ENCODE results near the gene PITX1.

Gene PITX1

GRCh38 chr5:135027697-135028615, 6.1 kb downstream of the PITX1 start:
- no peak for DNase-seq

- DNase-seq, result no peak
Measured at GRCh38 chr5:135027266-135027696, 6.7 kb downstream of the PITX1 start.

DNA sequence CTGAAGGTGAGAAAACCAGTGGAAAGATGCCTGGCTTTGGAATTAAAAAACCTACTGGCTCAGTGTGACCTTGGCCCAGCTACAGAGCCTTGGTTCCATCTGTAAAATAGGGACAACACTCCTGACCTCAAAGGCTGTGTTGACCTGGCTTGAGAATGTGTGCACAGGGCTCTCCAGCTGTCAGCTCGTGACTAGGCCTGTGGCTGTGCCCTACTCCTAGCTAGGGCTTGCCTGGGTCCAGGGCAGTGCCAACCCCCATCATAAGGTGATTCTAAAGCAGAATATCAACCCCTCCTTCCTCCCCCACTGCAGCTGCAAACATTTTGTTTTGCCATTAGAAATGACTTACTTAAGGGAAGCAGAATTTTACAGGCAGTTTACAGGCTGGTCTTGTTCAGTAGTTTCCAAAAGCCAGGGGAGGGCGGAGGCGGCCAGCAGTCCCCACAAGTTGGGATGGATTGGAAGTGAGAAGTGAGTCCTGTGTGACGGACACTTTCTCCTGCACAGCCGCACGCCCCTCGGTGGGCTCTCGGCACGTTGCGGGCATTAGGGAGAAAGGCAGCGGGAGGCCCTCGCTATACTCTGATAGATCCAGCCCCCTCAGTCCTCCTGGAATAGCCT, 7.3 kb downstream of the PITX1 start:
- DNase-seq, result no peak

- DNase-seq, result no peak
Measured at GRCh38 chr5:135025730-135026644, 8.0 kb downstream of the PITX1 start.

DNA sequence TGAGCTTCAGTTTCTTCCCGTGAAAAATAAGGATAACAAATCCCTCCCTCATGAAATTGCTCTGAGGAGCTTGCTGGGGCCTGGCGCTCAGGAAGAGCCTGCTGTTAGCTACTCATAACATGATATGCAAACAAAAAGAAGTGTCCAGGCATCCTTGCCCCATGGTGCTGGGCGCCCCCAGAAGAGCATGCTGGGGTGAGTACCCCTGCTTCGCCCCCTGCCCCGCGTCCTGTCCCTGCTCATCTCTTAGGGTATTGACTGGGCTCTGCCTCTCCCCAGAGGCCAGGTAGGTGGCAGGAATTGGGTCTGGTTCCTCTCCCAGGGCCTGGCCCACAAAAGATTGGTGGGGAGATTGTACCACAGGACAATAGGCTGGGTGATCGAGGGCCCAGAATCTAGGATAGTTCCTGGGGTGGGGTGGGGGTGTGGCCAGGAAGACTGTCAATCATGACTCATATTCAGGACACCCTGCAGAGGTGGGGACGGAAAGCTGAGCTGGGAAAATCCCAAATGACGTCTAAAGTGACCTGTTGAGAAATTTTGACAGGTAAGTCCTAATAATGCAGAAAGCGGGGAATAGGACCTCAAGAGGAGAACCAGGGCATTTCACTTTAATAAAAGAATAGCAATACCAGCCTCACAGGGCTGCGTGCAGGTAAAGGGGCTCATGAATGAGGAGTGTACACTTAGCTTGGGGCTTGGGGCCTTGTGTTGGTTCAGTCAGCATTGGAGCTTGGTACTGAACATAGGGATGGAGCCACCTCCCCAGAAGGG, 8.9 kb downstream of the PITX1 start:
- no peak for DNase-seq

DNA sequence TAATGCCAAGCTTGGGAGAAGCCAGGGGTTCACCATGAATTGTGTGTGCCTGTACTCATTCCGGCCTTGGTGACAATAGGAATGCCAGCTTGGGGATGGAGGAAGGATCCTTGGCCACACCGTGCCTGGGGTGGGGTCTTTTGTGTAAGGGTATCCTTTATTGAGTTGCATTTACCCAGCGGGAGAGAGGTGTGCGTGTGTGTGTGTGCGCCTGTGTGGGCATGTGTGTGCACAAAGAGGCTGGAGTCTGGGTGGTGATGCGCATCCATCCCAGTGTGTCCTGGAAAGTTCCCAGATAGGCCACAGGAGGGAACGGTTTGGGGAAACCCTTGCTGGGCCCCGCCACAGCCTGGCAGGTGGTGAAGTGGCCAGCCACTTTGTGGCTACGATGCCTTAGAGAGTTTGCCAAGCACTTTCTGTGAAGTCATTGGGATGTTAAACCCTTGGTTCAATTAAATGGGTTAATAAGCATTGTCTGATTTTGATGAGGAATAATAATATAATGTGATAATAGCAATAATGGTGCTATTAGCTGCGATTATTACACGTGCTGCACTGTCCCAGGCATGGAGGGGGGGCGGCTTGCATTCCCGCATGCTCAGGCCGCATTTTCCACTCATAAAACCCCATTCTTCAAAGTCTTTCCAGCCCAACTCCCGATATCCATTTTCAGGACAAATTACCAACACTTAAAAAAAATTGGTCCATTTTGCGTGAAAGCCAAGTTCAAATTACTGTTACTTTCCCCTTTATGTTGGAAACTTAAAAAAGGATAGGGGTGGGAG, 13.7 kb downstream of the PITX1 start:
- DNase-seq, result no peak

DNA sequence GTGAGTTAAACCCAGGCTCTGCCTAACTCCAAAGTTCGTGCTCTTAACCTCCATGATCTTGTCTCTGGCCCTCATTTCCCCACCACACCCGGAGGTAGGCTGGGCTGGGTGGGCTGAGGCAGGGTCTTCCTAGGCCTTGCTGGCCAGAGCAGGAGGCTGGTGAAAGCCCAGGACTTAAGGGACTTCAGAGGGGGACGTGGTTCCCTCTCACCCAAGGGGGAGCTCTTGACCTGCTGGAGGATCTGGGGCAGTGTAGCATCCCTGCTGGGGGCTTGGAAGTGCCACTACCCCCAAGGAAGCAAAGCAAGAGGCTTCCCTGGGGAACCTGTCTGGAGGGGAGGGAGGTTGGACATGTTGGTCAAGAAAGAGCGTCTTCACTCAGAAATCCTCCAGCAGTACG, 14.7 kb downstream of the PITX1 start:
- DNase-seq, result no peak

- DNase-seq, result no peak
Measured at GRCh38 chr5:135018457-135018856, 15.6 kb downstream of the PITX1 start.

DNA sequence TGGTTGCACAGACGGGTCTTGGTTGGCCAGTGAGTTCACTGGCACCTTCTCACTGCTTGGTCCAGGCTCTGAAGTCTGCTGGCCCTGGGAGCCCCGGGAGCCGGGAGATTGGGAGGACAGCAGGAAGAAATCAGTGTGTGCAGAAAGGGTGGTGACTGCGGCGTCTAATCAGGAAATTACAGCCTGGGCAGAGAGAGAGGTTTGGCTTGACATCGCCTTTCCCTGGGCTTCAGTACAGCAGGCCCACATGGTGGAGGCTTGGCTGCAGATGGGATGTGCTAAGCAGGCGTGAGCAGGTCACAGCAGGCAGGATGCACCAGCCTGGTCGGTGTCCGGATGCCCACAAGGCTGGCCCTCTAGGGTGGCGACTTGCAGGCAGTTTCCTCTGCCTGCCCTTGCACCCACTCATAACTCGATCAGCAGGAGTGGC, 17.2 kb downstream of the PITX1 start:
- DNase-seq, result no peak

DNA sequence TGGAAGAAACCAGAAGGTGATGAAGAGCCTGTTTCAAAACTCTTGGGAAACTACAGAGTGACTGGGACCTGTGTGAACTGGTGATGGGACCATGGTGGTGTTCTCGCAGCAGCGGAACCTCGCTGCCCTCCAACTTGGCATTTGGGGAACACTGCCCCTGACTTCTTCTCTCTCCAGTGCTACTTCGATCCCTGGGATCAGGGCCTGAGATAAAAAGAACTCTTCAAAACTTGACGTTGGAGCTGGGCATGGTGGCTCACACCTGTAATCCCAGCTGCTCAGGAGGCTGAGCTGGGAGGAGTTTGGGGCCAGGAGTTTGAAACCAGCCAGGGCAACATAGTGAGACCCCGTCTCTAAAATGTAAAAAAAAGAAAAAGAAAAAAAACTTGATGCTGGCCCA, 18.1 kb downstream of the PITX1 start:
- DNase-seq, result no peak

GRCh38 chr5:135013947-135014570, 20.0 kb downstream of the PITX1 start:
- no peak for DNase-seq

DNA sequence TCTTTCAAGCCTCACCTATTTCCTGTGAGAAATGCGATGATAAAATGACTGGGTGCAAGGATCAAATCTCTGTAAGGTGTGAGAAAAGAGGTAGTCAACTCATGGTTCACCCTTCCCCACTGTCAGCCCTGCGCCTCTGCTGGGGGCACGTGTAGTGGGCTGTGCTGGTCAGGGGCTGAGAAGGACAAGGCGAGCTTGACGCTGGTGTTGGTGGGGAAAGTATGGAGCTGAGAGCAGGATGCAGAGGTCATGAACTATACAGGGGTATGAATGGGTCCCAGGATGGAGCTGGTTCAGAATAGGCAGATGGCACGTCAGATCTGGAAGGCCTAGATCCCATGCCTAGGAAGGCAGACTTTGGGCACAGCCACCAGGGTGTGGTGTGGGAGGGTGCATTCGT, 20.6 kb downstream of the PITX1 start:
- DNase-seq, result no peak

- DNase-seq, result no peak
Measured at GRCh38 chr5:135012951-135013391, 21.1 kb downstream of the PITX1 start.

DNA sequence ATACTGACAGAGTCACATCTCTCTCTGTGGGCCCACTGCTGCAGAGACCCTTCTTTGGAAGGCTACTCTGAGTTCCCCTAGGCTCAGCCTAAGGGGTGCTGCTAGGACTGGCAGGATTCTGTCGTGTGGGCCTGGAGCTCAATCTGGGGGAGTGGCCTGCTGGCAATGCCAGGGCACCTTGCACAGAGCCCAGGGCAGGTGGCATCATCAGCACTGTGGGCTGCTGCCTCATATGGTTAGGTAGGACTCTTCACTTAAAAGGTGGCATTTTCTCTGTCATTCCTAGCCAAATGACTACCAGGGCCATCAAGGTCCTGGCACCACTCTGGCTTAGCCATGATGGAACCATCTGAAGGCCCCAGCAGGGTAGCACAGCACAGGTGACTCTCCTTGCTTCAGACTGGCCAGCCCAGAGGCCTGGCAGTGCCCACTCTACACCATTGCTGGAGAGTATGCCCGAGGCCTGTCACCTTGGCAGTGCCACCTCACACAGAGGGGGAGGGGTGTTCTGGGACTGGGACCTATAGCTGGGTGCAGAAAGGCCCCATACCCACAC, 21.9 kb downstream of the PITX1 start:
- no peak for DNase-seq

DNA sequence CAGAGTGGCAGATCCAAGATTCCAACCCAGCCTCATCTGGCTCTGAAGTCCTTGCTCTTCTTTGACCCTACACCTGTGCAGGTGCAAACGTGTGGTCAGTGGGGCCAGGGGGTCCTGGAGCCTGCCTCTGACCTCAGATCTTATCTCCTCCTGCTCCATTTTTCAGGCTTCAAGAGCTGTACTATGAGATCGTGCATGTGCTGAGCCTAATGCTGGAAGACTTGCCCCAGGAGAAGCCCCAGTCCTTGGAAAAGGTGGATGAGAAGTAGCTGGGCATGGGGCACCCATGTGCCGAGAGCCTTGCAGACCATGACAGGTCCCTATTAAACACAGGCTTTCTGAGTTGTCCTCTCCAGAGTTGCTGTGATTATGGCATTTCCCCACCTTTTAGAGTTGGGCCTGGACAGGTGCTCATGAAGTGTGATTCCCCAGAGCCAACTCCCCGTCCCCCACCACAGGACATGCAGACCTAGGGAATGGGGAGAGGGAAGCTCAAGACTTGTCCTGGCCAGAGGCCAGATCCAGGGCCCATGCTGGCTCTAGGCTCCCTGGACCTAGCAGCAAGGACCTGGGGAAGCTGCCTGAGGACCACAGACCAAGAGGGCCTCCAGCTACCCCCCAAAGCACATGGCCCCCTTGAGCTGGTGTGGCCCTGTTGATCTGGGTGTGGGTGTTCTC, 22.5 kb downstream of the PITX1 start:
- no peak for DNase-seq

GRCh38 chr5:135010502-135011354, 23.3 kb downstream of the PITX1 start:
- no peak for DNase-seq

DNA sequence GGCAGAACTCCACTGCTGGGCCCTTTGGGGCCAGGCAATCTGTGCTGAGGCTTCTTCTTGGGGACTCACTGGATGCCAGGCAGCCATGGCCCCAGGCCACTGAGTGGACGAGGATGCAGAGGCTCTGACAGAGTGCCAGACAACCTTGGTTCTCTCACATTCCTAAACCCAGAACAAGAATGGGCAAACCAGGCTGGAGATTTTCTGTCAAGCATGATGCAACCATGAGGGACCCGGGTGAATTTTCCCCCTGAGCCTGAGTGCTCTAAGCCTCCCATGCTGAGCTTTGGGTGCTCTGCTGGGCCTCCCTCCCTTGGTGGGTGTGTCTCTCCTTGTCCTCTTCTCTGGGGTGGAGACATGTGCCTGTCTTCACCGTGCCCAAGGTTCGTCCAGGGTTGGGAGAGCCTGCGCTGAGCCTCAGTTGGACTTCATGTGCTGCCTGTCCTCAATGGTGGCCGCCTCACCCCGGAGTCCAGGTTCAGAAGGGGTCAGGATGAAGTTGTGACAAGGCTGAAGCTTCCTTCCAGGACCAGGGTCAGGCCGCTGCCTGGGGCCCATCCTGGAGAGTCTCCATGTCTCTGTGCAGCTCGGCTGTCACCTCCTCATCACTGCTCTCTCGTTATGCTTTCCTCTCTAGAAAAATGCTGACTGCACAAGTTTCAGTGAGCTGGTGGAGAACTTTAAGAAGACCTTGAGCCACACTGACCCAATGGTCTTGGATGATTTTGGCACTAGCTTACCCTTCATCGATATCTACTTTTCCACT, 24.1 kb downstream of the PITX1 start:
- no peak for DNase-seq
